LHCN-M2 (cell line): ENCODE results near the gene APBA2. TPM values are rescaled to one million over a fixed set of nuclear protein-coding genes. Genes with fewer than 3 reads are reported as not detected.

Experiments
- DNase-seq: peaks from one replicate; pipeline ENCODE4 v3.0.0-alpha.2; 2012; ENCODE audit warnings: low read depth
- total RNA-seq: library from RNA; depleted of rRNA; stranded (reverse); fragments of >200 nt; gene quantifications from 2 replicates; pipeline ENCODE4 v1.2.3, GENCODE V29; 2014

APBA2 gene
- total RNA-seq, 1 experiment from 2014 or later, result not detected

DNA sequence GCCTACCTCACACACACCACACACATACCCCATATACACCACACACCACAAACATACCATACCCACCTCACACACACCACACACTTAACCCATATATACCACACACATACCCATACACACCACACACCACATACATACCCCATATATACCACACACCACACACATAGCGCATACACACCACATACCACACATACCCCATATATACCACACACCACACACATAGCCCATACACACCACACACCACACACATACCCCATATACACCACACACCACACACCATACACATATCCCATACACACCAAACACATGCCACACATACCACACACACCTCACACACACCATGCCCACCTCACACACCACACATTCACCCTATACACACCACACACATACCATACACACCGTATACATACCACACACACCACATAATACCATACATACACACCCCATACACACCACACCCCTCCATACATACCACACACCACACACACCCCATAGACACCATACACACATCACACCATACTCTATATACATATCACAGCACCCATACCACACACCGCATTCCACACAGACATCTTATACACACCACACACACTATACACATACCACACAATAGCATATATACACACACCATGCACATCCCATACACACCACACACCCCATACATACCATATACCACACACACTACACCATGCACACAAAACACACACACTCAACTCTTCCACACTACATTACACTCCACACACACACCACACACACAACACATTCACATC is 29.5 kb downstream of the APBA2 start:
- no peak for DNase-seq

DNA sequence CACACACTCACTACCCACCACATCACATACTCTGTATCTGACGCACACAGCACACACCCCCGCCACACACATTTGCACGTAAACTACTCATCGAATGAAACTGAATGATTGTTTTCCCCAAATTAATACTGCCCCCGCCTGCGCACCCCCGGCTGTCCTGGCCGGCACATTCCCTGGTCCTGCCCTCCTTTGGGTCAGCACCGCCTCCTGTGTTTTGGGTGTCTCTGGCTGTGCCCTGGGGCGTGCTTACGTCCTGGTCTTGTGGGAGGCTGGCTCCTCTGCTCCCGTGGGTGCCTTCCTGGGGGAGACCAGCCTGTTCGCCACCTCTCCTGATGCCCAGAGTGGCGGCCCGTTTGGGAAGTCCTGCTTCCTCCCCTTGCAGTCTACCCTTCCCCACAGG is 30.2 kb downstream of the APBA2 start:
- no peak for DNase-seq

DNA sequence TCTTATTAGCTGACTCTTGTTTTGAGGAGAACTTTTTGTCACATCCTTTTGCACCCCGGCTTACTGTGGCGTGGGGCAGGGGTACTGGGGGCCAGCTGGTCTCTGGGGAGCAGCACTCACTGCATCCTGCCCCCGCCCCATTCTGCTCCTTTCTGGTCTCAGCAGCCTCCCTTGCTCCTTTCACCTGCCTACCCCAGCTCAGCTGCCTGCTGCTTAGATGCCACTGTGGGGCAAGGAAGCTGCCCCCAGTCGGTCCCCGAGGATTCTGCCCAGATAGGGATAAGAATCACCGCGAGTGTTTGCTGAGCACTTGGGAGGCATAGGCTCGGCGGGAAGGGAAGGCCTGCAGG is 32.0 kb downstream of the APBA2 start:
- no peak for DNase-seq

DNA sequence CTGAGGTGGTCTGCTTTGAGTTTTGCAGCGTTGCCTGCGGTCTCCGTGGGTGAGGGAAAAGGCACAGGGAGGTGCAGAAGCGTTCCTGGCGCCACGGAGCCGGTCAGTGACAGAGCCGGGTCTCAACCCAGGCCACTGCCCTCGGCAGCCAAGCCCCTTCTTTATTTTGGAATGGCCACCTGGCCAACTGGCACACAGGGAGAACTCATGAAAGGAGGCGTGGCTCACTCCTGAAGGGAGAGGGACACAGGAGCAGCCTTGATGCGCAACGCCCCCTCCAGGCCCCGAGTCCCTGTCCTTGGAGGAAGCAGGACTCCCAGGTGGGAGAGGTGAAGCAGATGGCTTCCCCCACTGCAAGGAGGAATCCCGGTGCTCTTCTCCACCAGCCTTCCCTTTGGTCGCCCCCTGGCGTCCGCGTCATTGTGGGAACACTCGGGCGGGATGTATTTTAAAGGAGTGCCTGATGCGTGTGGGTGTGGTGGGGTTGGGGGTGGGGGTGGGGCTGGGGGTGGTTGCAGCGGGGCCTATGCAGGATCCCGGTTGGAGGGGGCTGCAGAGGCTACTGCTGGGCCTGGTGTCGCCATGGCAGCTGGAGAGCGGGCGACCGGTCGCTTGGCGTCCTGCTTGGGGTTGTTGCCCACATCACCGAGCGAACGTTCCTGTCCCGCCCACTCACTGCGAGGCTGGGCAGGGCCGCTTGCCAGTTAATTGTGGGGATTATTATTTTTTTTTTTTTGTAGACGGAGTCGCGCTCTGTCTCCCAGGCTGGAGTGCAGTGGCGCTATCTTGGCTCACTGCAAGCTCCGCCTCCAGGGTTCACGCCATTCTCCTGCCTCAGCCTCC is 32.6 kb downstream of the APBA2 start:
- DNase-seq, result no peak

DNA sequence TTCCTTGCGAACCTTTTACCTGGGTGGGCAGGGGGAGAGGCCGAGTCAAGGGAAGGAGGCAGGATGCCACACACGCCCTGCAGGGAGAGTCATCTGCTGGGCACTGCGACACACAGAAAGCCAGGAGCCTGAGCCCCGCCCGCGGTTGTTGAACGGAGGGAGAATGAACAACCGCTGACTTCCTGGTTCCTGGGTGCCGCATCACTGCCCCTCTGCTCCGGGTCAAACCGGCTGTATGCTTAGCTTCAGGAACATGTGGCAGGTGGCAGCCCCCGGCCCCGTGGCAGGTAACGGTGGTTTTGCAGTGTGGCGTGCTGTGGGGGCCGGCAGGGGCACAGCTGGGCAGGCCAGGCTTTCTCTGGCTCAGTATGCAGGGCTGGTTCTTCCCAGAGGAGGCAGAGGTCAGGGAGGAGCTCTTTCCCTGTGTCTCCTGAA is 33.4 kb downstream of the APBA2 start:
- no peak for DNase-seq

DNA sequence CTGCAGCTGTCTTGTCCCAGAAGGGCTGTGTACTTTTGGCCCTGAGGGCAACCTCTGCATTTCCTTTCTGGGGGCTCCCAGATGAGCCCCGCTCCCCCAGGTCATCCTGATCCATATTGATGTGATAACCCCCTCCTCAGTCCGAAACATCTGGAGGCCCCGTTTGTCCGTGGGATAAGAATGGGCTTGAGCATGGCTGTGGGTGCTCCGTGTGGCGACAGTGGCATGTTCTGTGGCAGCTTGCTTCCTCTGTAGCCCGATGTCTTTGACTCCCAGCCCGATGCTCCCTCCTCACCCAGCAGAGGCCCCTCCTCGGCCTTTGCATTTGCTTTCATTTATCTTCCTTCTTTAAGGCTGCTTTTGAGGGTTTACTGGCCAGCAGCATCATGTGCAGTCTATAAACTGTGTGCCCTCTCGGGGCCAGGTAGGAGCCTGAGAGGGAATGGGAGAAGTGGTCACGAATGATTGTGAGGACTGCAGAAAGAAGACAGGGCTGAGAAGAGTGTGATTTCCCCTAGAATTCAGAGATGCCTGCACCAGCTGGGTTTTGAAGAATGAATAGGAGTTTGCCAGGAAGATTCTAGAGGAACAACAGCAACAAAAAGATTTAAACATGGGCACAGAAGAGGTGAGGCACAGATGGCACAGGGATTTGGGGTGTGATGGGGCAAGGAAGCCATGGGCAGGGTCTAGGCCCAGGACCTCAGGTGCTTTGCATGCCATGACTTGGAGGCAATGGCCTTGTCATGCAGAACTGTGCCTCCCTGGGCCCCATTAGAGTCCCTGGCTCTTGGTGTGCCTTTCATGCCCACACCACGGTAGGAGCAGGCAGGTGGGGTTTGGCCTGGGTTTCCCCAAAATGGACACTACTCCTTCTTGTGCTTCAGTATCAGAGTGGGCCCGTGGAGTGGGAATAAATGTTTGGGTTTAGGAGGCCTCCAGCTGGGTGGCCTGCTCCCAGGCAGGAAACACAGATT is 34.2 kb downstream of the APBA2 start:
- DNase-seq, result no peak

DNA sequence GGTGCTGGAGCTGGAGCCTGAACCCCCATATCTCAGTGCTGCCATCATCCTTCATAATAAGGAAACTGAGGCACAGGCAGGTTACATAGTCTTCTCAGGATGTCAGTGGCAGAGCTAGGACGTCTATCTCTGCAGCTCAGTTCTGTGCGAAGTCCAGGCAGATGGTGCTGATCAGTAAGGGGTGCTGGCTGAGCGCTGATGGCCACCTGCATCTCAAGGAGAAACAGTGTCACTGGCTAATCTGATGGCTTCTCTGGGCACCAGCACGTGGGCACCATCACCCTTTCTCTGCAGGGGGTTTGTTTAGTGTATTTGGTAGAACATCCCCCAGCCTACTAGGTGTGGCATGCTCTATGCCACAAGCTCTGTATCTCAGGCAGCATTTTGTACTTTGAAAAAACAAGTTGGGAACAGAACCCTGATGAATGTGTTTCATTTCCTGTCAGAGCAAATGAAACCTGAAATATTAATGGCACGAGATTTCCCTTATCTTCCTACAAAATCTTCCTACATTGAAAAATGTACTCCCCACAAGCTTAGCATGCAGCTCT is 35.1 kb downstream of the APBA2 start:
- no peak for DNase-seq

DNA sequence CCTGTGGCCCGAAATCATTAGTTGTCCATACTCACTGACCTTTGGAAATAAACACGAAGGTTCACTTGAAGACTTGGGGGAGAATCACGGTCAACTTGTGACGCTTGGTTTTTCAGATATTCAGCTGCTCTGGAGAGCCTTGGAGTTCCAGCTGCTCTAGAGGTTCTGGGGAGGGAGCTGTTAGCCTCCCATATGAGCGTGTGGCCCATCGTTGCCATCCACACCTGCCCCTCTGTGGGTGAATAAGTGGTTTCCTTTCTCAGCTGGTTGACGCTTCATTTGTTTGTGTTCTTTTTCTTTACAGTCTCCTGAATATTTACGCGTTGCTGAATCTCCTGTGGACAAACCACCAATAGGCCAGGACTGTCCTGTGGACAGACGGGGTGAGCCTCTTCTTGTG is 35.6 kb downstream of the APBA2 start:
- DNase-seq, result no peak

DNA sequence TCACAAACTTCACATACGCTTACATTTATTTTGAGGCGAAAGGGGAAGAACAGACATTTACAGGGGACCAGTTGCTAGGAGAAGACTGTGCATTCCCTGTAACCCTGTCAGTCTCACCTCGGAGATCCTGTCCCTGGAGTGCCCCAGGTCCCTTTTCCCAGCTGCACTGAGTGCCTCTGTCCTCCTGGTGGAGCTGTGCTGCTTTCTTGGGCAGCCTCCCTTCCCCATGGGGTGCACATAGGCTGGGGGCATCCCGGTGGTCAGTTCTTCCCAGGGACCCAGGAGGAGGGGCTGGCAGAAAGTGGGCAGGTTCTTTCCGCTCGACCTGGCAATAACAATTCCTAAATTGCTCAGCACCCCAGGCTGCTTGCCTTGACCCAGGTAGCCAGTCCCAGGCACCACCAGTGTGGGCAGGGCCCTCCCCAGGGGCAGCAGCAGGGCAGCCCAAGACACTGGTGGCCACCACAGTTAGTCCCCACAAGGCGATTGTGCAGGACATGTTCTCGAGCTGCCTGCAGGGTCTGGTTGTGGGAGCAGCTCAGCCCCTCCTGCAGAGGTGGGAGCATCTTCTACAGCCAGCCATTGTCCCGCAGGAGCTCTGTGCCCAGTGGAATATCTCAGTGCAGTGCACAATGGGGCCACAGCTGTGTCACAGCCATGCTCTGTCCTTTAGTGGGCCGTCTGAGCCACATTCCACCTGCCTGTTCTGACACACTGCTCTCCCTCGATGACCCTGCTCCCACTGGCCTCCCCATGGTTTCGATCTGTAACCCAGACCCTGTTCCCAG is 36.3 kb downstream of the APBA2 start:
- no peak for DNase-seq

DNA sequence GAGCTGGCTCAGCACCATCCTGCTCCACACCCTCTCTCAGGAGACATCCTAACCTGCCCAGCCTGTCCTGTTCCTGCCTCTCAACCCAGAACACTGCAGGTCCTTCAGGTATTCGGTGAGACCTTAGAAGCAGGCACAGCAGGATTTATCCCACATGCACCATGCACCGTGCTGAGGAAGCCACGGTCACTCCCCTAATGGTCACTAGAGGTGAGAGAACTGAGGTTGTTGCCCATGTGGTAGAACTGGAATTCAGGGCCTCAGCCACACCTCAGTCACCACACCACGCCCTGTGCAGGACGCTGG is 36.9 kb downstream of the APBA2 start:
- DNase-seq, result no peak

DNA sequence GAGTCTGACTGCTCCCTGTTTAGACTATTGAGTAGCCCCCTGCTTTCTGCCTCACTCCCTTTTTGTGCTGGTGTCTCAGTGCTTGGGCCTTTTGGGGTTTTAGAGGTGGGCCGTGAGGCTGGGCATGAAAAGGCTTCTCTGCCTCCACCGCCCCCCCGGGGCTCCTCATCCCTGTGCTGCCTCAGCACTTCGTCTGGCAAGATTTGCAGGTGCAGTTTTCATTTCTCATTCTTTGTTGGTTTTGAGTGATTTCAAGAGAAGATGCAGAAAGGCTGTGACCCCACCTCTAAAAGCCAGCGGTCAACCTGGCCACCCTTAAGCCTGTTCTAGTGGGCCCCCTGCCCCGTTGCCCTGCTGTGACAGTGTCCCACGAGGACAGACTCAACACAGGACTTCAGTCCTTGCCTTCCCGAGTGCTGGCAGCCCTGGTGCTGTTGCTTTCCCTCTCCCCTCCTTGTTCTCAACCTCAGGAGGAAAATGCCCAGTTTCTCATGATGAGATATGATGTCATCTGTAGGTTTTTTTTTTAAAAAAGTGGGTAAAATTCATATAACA is 38.0 kb downstream of the APBA2 start:
- no peak for DNase-seq

DNA sequence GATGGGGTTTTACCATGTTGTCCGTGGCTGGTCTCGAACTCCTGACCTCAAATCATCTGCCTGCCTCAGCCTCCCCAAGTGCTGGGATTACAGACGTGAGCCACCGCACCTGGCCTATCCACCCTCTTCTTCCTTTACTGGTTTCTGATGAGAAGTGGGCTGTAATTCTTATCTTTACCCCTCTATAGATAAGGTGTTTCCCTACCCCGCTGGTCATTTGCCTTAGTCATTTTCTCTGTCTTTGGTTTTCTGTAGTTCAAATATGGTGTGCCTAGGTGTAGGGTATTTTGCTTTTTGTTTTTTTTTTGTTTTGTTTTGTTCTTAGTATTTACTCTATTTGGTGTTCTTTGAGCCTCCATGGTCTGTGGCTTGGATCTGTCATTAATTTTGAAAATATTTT is 41.3 kb downstream of the APBA2 start:
- DNase-seq, result no peak

DNA sequence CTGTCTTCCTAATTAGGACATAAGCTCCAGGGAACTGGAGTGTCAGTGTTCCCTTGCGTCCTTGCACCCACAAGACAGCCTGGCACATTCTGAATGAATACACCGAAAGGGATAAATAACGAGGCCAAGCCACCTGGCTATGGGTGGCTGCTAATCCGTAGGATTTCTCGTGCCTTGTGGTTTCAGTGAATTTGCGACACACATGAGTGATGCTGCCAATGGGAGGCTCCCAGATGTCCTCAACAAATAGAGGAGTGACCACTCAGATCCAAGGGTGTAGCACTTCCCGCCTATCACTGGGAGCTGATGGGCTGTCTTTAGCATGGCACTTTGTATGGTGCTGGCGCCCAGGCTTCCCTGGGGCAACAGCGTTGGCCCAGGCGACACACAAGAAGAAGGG is 43.4 kb downstream of the APBA2 start:
- no peak for DNase-seq

DNA sequence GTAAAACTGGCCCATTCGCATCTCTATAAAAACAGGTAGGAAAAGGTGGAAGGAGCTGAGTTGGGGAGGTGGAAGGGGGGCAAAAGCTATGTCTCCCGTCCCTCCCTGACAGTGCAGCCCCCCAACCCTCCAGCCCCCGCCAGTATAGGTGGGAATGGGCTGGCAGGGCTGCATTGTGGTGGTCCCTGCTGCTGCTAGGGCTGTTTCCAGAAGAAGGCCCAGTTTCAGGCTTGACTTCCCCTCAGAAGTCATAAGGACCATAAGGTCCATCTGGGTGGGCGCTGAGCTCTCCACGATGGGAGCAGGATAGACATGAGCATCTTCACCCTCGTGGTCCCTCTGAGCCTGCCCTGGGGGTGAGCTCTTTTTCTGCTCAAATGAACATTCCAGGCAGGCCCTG is 44.2 kb downstream of the APBA2 start:
- DNase-seq, result no peak

DNA sequence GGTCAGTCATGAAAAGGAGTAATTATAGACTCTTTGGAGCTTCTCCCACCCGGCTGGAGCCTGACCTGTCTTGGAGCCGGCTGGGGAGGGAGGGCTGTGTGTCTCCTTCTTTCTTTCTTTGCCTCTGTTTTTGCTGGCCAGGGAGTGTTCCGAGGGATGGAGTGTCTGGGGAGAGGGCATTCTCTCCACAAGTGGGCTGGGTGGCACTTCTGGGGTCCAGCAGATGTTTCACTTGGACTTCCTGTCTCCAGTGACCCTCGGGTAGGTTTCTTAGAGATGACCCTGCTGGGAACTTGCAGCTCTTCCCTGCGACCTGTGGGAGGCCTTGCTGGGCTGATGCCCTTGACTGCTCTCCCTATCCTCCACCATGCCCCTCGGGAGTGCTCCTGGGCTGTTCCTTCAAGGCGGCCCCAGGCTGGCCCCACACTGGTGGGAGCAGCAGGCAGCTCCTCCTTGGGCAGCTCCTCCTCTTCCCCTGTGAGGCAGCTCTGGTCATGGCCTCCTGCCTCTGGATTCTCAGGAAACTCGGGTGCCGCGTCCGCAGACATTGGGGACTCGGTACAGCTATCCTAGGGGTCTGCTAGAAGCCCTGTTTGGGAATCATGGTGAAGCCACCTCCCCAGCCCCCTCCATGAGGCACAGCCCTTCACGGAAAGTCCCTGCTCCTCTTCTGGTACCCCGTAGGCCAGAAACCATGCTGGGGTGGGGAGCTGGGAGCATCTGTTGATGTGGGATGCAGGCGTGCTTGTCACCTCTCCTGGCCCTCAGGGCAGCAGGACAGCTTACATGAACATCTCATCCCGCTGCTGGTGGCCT is 44.9 kb downstream of the APBA2 start:
- no peak for DNase-seq

DNA sequence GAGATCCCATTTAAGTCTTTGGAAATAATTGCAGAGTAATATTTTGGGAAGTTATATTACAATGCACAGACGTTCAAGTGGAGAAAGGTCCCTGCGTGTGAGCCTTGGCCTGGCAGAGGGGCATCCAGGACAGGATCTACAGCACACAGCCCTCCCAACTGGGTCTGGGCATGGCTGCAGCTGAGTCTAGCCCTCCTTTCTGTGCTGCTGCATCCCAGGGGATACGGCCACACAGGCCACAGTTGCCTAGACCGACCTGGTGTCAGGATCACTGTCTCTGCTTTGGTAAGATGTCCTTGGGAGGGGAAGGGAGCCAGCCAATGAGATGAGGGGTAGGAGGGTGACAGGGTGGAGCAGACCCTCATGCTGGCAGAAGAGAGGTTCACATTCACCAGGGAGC is 46.1 kb downstream of the APBA2 start:
- DNase-seq, result no peak

DNA sequence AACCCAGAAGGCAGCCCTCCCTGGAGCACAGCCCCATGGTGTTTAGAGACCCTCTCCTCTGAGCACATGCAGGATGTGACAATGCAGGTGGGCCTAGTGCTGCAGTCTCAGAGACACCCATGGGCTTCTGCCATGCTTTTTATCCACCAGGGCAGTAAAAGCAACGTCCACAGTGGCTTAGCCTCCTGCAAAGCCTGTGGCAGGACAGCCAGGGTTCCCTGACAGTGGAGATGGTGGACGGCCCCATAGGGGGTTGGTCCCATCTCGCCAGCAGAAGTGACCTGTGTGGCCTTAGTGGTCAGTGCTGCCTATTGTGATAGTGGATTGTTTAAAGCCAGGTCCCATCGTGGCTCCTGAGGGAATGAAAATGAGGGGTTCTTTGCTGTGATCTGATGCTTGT is 46.6 kb downstream of the APBA2 start:
- no peak for DNase-seq

DNA sequence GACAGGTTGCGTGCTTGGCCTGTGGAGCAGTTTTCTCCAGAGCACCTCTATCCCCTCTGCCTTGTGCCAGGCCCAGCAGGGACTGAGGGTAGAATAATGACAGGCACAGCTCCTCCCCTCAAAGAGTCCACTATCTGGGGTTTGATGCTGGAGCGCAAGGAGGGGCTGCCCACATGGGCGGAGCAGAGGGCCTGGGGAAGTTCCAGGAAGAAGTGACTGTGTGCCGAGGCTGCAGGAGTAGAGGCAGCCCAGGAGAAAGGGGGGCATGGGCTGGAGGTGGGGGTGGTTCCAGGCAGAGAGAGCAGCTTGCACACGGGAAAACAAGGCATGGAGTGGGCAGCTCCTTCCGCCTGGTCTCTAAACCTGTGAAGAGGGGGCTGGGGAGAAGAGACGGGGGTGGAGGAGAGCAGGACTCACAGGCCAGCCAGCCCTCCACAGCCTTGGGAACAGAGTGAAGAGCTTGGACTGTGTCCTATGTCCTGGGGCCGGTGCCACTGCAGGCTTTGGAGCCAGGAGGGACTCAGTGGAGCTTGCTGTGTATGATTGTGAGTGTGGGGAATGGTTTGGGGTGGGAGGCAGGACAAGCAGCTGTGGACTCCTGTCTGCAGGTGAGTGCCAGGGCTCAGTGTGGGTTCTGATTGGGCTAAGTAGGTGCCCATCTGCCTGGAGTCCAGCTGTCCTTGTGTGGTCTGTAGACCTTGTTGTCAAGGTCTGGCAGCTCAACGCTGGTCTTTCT is 48.1 kb downstream of the APBA2 start:
- no peak for DNase-seq

DNA sequence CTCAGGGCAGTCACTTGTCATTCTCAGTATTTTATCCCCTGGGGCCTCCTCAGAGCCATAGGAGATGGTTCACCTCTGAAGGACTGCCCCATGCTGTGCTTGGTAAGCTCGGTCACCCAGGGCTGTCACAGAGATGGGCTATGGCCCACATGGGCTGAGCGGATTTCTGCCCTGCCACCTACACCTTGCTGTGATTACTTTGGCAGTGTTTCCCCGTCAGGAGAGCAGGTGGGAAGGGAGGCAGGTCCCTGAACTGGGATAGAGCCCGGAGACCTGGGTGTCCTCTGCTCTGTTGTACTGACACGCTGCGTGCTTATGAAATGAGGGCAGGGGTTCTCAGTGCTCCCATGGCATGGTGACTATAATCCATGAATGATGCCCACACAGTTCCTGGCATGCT is 48.9 kb downstream of the APBA2 start:
- DNase-seq, result no peak
